HepG2 (cell line): ENCODE results near the gene SH2D3C. TPM values are rescaled to one million over a fixed set of nuclear protein-coding genes. Genes with fewer than 3 reads are reported as not detected.

Experiments used
- ATF7-NPFF ChIP-seq: sonication (generic); formaldehyde crosslinking; IDR thresholded peaks from 2 replicates; pipeline ENCODE4 v1.8.1; 2023; ENCODE audit warnings: mild to moderate bottlenecking, low read depth, missing genetic modification reagents, moderate library complexity
- CBX2 ChIP-seq, 2 experiments: fragments of 200-600 bp in 1 of 2; sonication (generic); formaldehyde crosslinking in 1 of 2; IDR thresholded peaks; 2 replicates each; pipeline versions ENCODE4 v1.7.0 to v1.8.1; 2018 to 2022; ENCODE audit warnings: low read depth in 2 of 2, low read length in 1 of 2, mild to moderate bottlenecking in 1 of 2, missing genetic modification reagents in 1 of 2
- EZH2 ChIP-seq: conservative IDR thresholded peaks from 2 replicates; pipeline ENCODE4 v1.6.1; 2012; ENCODE audit warnings: mild to moderate bottlenecking, low read depth, low read length, moderate library complexity
- FOXP1 ChIP-seq, 2 experiments: fragments of 450-650 bp in 1 of 2; IDR thresholded peaks; 2 replicates each; pipeline ENCODE4 v1.6.1; 2017 to 2018; ENCODE audit warnings: antibody characterized with exemption in 1 of 2
- GFI1 ChIP-seq: sonication (generic); formaldehyde crosslinking; IDR thresholded peaks from 2 replicates; pipeline ENCODE4 v1.5.0; 2020; ENCODE audit warnings: missing genetic modification reagents, mild to moderate bottlenecking, borderline replicate concordance
- IRF2 ChIP-seq: IDR thresholded peaks from 2 replicates; pipeline ENCODE4 v1.6.1; 2018; ENCODE audit warnings: missing genetic modification reagents, missing compliant biosample characterization
- ISL2 ChIP-seq: sonication (generic); formaldehyde crosslinking; IDR thresholded peaks from 2 replicates; pipeline ENCODE4 v1.5.0; 2020; ENCODE audit warnings: missing genetic modification reagents
- KDM3A ChIP-seq: IDR thresholded peaks from 2 replicates; pipeline ENCODE4 v1.6.1; 2018; ENCODE audit warnings: low read depth, missing compliant biosample characterization
- MAF1 ChIP-seq: sonication (generic); formaldehyde crosslinking; IDR thresholded peaks from 2 replicates; pipeline ENCODE4 v1.5.0; 2020; ENCODE audit warnings: missing genetic modification reagents, borderline replicate concordance
- MIER2 ChIP-seq: IDR thresholded peaks from 2 replicates; pipeline ENCODE4 v1.6.1; 2016; ENCODE audit warnings: missing biosample characterization, missing genetic modification reagents
- MTF2 ChIP-seq: sonication (generic); formaldehyde crosslinking; IDR thresholded peaks from 2 replicates; pipeline ENCODE4 v1.5.0; 2020; ENCODE audit warnings: missing genetic modification reagents, borderline replicate concordance
- ONECUT2 ChIP-seq: sonication (generic); formaldehyde crosslinking; IDR thresholded peaks from 2 replicates; pipeline ENCODE4 v1.4.0; 2020; ENCODE audit warnings: missing genetic modification reagents
- SMAD1 ChIP-seq: sonication (generic); formaldehyde crosslinking; IDR thresholded peaks from 2 replicates; pipeline ENCODE4 v1.4.0; 2020; ENCODE audit warnings: missing genetic modification reagents, low read depth, mild to moderate bottlenecking, borderline replicate concordance
- SRSF4 ChIP-seq: fragments of 200-400 bp; formaldehyde crosslinking; IDR thresholded peaks from one replicate; pipeline ENCODE4 v1.6.1; 2018; ENCODE audit warnings: mild to moderate bottlenecking, low read depth, low read length, moderate library complexity; ENCODE audit not compliant: poor library complexity, severe bottlenecking
- TCF7L2 ChIP-seq: IDR thresholded peaks from 2 replicates; pipeline ENCODE4 v1.6.1; 2011; ENCODE audit warnings: mild to moderate bottlenecking, low read depth, low read length, moderate library complexity
- ZFP90 ChIP-seq: sonication (generic); formaldehyde crosslinking; IDR thresholded peaks from 2 replicates; pipeline ENCODE4 v1.8.0; 2022; ENCODE audit warnings: missing genetic modification reagents, mild to moderate bottlenecking, inconsistent platforms, borderline replicate concordance
- ZNF124 ChIP-seq: sonication (generic); formaldehyde crosslinking; IDR thresholded peaks from 2 replicates; pipeline ENCODE4 v1.4.0; 2020; ENCODE audit warnings: missing genetic modification reagents
- ZNF549 ChIP-seq: sonication (generic); formaldehyde crosslinking; IDR thresholded peaks from 2 replicates; pipeline ENCODE4 v1.5.0; 2020; ENCODE audit warnings: missing genetic modification reagents
- ZNF703 ChIP-seq: sonication (generic); formaldehyde crosslinking; IDR thresholded peaks from 2 replicates; pipeline ENCODE4 v1.5.1; 2020; ENCODE audit warnings: missing genetic modification reagents, mild to moderate bottlenecking, moderate library complexity, borderline replicate concordance
- ZNF780A ChIP-seq: sonication (generic); formaldehyde crosslinking; IDR thresholded peaks from 2 replicates; pipeline ENCODE4 v1.8.0; 2022; ENCODE audit warnings: mild to moderate bottlenecking, missing genetic modification reagents, moderate library complexity
- polyA plus RNA-seq, 8 experiments: library from polyadenylated mRNA; depleted of rRNA in 3 of 8; stranded (reverse) in 7 of 8; unstranded in 1 of 8; fragments of >200 nt; fragmentation: Illumina TruSeq in 4 of 8; extraction: Trizol in 4 of 8; gene quantifications; 2 replicates each; pipeline versions ENCODE4 v1.2.1 to v1.2.3, GENCODE V29; 2011 to 2016; ENCODE audit warnings: low read depth in 4 of 8, missing spikeins in 1 of 8, mixed read lengths in 1 of 8; ENCODE audit not compliant: insufficient read depth in 1 of 8
- total RNA-seq, 5 experiments: library from RNA; depleted of rRNA; stranded (reverse); fragments of >200 nt; fragmentation: Illumina TruSeq; extraction: Trizol; gene quantifications; 2 replicates each; pipeline ENCODE4 v1.2.3, GENCODE V29; 2016; ENCODE audit warnings: low read depth in 1 of 5
- TF ChIP-seq, protein P1 (sequence below): sonication (generic); formaldehyde crosslinking; IDR thresholded peaks from 2 replicates; pipeline ENCODE4 v1.5.0; 2020; ENCODE audit warnings: missing genetic modification reagents
- TF ChIP-seq, protein P2 (sequence below): sonication (generic); formaldehyde crosslinking; IDR thresholded peaks from 2 replicates; pipeline ENCODE4 v1.4.0; 2020; ENCODE audit warnings: missing genetic modification reagents

The SH2D3C gene
- total and polyA plus RNA-seq, 2 of the 13 experiments (the other 11 are each of a cell fraction or from before 2014, with no cell fraction given), result not detected

DNA sequence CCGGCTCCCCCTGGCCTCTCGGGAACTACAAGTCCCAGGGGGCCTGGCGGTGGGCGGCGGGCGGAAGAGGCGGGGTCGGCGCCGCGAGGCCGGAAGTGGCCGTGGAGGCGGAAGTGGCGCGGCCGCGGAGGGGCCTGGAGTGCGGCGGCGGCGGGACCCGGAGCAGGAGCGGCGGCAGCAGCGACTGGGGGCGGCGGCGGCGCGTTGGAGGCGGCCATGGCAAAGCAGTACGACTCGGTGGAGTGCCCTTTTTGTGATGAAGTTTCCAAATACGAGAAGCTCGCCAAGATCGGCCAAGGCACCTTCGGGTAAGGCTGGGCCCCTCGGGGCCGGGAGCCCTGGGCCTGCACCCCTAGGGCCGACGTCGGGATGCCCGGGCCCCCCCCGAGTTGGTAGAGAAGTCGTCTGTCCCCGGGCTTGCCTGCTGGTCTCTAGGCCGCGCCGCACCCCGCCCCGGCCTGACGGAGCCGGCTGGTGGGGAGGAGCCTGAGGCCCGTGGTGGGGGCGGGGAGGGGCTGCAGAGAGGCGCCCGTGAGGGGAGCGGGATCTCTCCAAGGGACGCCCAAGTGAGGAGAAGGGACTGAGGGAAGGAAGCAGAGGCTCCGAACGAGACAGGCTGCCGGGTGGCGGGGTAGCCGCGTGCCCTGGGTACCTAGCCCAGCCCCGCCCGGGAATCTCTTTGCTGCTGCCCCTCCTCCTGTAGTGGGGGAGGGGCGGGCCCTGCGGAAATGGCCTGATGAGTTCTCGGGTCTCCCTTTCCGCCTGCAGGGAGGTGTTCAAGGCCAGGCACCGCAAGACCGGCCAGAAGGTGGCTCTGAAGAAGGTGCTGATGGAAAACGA, 7.7 kb upstream of the SH2D3C start, which contains the start of gene CDK9 (continued):
- TF ChIP-seq, protein P1, sequence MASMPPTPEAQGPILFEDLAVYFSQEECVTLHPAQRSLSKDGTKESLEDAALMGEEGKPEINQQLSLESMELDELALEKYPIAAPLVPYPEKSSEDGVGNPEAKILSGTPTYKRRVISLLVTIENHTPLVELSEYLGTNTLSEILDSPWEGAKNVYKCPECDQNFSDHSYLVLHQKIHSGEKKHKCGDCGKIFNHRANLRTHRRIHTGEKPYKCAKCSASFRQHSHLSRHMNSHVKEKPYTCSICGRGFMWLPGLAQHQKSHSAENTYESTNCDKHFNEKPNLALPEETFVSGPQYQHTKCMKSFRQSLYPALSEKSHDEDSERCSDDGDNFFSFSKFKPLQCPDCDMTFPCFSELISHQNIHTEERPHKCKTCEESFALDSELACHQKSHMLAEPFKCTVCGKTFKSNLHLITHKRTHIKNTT (CRISPR knock-in tag), result no peak
- TF ChIP-seq SMAD1 (CRISPR knock-in tag), result no peak
- no peak for TF ChIP-seq MAF1 (CRISPR knock-in tag)
- TF ChIP-seq ZFP90 (CRISPR knock-in tag), result no peak
- TF ChIP-seq CBX2 (IDR thresholded peaks at IDR 0.05; ENCODE audit: low read depth, low read length), result no peak
- no peak for TF ChIP-seq CBX2 (CRISPR knock-in tag; IDR thresholded peaks at IDR 0.05; ENCODE audit: low read depth)
- no peak; the same call in 1 of the 2 replicates for TF ChIP-seq KDM3A (CRISPR knock-in tag)
- no peak for TF ChIP-seq ZNF780A (CRISPR knock-in tag)
- TF ChIP-seq MIER2, result no peak
- TF ChIP-seq, protein P2, sequence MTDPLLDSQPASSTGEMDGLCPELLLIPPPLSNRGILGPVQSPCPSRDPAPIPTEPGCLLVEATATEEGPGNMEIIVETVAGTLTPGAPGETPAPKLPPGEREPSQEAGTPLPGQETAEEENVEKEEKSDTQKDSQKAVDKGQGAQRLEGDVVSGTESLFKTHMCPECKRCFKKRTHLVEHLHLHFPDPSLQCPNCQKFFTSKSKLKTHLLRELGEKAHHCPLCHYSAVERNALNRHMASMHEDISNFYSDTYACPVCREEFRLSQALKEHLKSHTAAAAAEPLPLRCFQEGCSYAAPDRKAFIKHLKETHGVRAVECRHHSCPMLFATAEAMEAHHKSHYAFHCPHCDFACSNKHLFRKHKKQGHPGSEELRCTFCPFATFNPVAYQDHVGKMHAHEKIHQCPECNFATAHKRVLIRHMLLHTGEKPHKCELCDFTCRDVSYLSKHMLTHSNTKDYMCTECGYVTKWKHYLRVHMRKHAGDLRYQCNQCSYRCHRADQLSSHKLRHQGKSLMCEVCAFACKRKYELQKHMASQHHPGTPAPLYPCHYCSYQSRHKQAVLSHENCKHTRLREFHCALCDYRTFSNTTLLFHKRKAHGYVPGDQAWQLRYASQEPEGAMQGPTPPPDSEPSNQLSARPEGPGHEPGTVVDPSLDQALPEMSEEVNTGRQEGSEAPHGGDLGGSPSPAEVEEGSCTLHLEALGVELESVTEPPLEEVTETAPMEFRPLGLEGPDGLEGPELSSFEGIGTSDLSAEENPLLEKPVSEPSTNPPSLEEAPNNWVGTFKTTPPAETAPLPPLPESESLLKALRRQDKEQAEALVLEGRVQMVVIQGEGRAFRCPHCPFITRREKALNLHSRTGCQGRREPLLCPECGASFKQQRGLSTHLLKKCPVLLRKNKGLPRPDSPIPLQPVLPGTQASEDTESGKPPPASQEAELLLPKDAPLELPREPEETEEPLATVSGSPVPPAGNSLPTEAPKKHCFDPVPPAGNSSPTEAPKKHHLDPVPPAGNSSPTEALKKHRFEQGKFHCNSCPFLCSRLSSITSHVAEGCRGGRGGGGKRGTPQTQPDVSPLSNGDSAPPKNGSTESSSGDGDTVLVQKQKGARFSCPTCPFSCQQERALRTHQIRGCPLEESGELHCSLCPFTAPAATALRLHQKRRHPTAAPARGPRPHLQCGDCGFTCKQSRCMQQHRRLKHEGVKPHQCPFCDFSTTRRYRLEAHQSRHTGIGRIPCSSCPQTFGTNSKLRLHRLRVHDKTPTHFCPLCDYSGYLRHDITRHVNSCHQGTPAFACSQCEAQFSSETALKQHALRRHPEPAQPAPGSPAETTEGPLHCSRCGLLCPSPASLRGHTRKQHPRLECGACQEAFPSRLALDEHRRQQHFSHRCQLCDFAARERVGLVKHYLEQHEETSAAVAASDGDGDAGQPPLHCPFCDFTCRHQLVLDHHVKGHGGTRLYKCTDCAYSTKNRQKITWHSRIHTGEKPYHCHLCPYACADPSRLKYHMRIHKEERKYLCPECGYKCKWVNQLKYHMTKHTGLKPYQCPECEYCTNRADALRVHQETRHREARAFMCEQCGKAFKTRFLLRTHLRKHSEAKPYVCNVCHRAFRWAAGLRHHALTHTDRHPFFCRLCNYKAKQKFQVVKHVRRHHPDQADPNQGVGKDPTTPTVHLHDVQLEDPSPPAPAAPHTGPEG (CRISPR knock-in tag), result peak; percentile 66
- TF ChIP-seq ZNF549, result no peak
- TF ChIP-seq ISL2, result no peak; the same call in 1 of the 2 replicates
- no peak for TF ChIP-seq EZH2
- TF ChIP-seq MTF2 (CRISPR knock-in tag), result no peak
- no peak for TF ChIP-seq ONECUT2 (CRISPR knock-in tag)
- TF ChIP-seq TCF7L2, result no peak
- TF ChIP-seq ZNF124 (CRISPR knock-in tag), result no peak
- no peak for TF ChIP-seq ATF7-NPFF
- no peak for TF ChIP-seq ZNF703 (CRISPR knock-in tag)
- TF ChIP-seq FOXP1 (IDR thresholded peaks at IDR 0.05), result no peak
- no peak for TF ChIP-seq FOXP1 (CRISPR knock-in tag; IDR thresholded peaks at IDR 0.05)
- no peak for TF ChIP-seq SRSF4
- TF ChIP-seq GFI1 (CRISPR knock-in tag), result no peak
- TF ChIP-seq IRF2, result 0 out of 2 replicates have a peak, but pooled peaks have one; percentile 14
